CD14-positive monocyte (primary cell): ENCODE measurements around the gene HSPB1. TPM values are rescaled to one million over a fixed set of nuclear protein-coding genes. Genes with fewer than 3 reads are reported as not detected.

Experiments used
- DNase-seq, 3 donors: peaks; one replicate each; pipeline ENCODE4 v3.0.0-alpha.2; 2011 to 2022
- H2AFZ ChIP-seq: 2 replicates; pipeline ENCODE4 v1.6.0; 2012; ENCODE audit warnings: mild to moderate bottlenecking, low read depth, low read length, inconsistent platforms; ENCODE audit not compliant: insufficient read depth, poor library complexity, severe bottlenecking
- H3K27ac ChIP-seq, 2 donors: 1 replicate in 1 of 2; 2 replicates in 1 of 2; pipeline ENCODE4 v1.5.1; 2012 to 2013; ENCODE audit warnings: low read length in 2 of 2, control low read depth in 1 of 2, inconsistent platforms in 1 of 2, low read depth in 1 of 2, mild to moderate bottlenecking in 1 of 2
- H3K27me3 ChIP-seq, 2 donors: one replicate each; pipeline versions ENCODE4 v1.6.0 to v1.6.1; 2011 to 2013; ENCODE audit warnings: low read length in 2 of 2; ENCODE audit not compliant: control insufficient read depth in 2 of 2, insufficient read depth in 2 of 2
- H3K36me3 ChIP-seq, 2 donors: replicated peaks in 1 of 2; 1 replicate in 1 of 2; 2 replicates in 1 of 2; pipeline versions ENCODE4 v1.5.1 to v1.6.1; 2012 to 2013; ENCODE audit warnings: low read length in 2 of 2, control low read depth in 1 of 2, inconsistent platforms in 1 of 2, mild to moderate bottlenecking in 1 of 2; ENCODE audit not compliant: insufficient read depth in 2 of 2, control insufficient read depth in 1 of 2
- H3K4me1 ChIP-seq, 2 donors: 1 replicate in 1 of 2; 2 replicates in 1 of 2; pipeline versions ENCODE4 v1.5.1 to v1.6.1; 2012 to 2013; ENCODE audit warnings: low read length in 2 of 2, control low read depth in 1 of 2, inconsistent platforms in 1 of 2, mild to moderate bottlenecking in 1 of 2, moderate library complexity in 1 of 2; ENCODE audit not compliant: insufficient read depth in 2 of 2, control insufficient read depth in 1 of 2
- H3K4me2 ChIP-seq: replicated peaks from 2 replicates; pipeline ENCODE3; 2012; ENCODE audit warnings: low read length, moderate library complexity, mild to moderate bottlenecking; ENCODE audit not compliant: poor library complexity, severe bottlenecking; ENCODE audit errors: extremely low read depth
- H3K4me3 ChIP-seq, 3 experiments: fragments of 200-600 bp in 1 of 3; sonication (generic) in 1 of 3; replicated peaks in 1 of 3; 1 replicate in 2 of 3; 2 replicates in 1 of 3; pipeline ENCODE4 v1.5.1; 2011 to 2013; ENCODE audit warnings: low read length in 3 of 3, mild to moderate bottlenecking in 3 of 3, control low read depth in 2 of 3, low read depth in 2 of 3, inconsistent platforms in 1 of 3, moderate library complexity in 1 of 3
- H3K79me2 ChIP-seq: 2 replicates; pipeline ENCODE4 v1.6.0; 2012; ENCODE audit warnings: mild to moderate bottlenecking, control low read depth, inconsistent platforms, low read length, moderate library complexity; ENCODE audit not compliant: insufficient read depth
- H3K9ac ChIP-seq: 2 replicates; pipeline ENCODE4 v1.6.0; 2017; ENCODE audit warnings: low read length, mild to moderate bottlenecking; ENCODE audit not compliant: insufficient read depth, poor library complexity, severe bottlenecking
- H3K9me3 ChIP-seq, 2 donors: replicated peaks in 1 of 2; 1 replicate in 1 of 2; 2 replicates in 1 of 2; pipeline versions ENCODE4 v1.5.1 to v1.6.1; 2012 to 2013; ENCODE audit warnings: low read length in 2 of 2, control low read depth in 1 of 2; ENCODE audit not compliant: control insufficient read depth in 1 of 2, insufficient read depth in 1 of 2
- H4K20me1 ChIP-seq: 2 replicates; pipeline ENCODE4 v1.6.0; 2012; ENCODE audit warnings: mild to moderate bottlenecking, low read length, control low read depth, moderate library complexity; ENCODE audit not compliant: insufficient read depth
- H3K27ac Mint-ChIP-seq, 7 donors: one replicate each; pipeline ENCODE4 v1.8.0; 2020; ENCODE audit warnings: mild to moderate bottlenecking in 7 of 7, mixed read lengths in 7 of 7, moderate library complexity in 6 of 7, inconsistent platforms in 2 of 7
- H3K27me3 Mint-ChIP-seq, 3 donors: one replicate each; pipeline ENCODE4 v1.8.0; 2021 to 2022; ENCODE audit warnings: low read depth in 3 of 3, mild to moderate bottlenecking in 3 of 3, mixed read lengths in 3 of 3, moderate library complexity in 3 of 3, inconsistent platforms in 1 of 3
- H3K36me3 Mint-ChIP-seq, 2 donors: one replicate each; pipeline ENCODE4 v1.8.0; 2020; ENCODE audit warnings: mixed read lengths in 2 of 2, inconsistent platforms in 1 of 2, mild to moderate bottlenecking in 1 of 2
- H3K4me1 Mint-ChIP-seq: one replicate; pipeline ENCODE4 v1.8.0; 2020; ENCODE audit warnings: mild to moderate bottlenecking, mixed read lengths
- H3K4me3 Mint-ChIP-seq, 2 donors: one replicate each; pipeline ENCODE4 v1.8.0; 2020; ENCODE audit warnings: mild to moderate bottlenecking in 2 of 2, mixed read lengths in 2 of 2, moderate library complexity in 1 of 2
- H3K9me3 Mint-ChIP-seq, 7 donors: one replicate each; pipeline ENCODE4 v1.8.0; 2020 to 2022; ENCODE audit warnings: mixed read lengths in 7 of 7, mild to moderate bottlenecking in 6 of 7, moderate library complexity in 6 of 7, inconsistent platforms in 2 of 7
- WGBS: methylation state at CpG from one replicate; pipeline ENCODE4 v1.1.5; 2013; ENCODE audit warnings: missing lambda C conversion rate; ENCODE audit not compliant: insufficient coverage; 5-methylcytosine and 5-hydroxymethylcytosine counted together
- intact Hi-C, 2 donors: fragments of 100-400 bp; cut with micrococcal nuclease; formaldehyde crosslinking; loops; one replicate each; pipeline versions ENCODE4 v1.15.0 to v1.15.1; 2023
- polyA plus RNA-seq, 3 donors: library from polyadenylated mRNA; depleted of rRNA in 1 of 3; unstranded in 2 of 3; stranded (reverse) in 1 of 3; fragments of 300-500 nt in 2 of 3; fragments of >200 nt in 1 of 3; fragmentation: Illumina TruSeq in 2 of 3; gene quantifications; 1 replicate in 2 of 3; 2 replicates in 1 of 3; pipeline ENCODE4 v1.2.3, GENCODE V29; 2012 to 2021
- TF ChIP-seq, protein P1 (sequence below): fragments of 200-600 bp; IDR thresholded peaks from one replicate; pipeline ENCODE4 v1.8.0; 2022; ENCODE audit warnings: antibody characterized with exemption, mild to moderate bottlenecking

The HSPB1 gene
- polyA plus RNA-seq, 3 donors = 8.3 to 20.7 (median 8.9) TPM

DNA sequence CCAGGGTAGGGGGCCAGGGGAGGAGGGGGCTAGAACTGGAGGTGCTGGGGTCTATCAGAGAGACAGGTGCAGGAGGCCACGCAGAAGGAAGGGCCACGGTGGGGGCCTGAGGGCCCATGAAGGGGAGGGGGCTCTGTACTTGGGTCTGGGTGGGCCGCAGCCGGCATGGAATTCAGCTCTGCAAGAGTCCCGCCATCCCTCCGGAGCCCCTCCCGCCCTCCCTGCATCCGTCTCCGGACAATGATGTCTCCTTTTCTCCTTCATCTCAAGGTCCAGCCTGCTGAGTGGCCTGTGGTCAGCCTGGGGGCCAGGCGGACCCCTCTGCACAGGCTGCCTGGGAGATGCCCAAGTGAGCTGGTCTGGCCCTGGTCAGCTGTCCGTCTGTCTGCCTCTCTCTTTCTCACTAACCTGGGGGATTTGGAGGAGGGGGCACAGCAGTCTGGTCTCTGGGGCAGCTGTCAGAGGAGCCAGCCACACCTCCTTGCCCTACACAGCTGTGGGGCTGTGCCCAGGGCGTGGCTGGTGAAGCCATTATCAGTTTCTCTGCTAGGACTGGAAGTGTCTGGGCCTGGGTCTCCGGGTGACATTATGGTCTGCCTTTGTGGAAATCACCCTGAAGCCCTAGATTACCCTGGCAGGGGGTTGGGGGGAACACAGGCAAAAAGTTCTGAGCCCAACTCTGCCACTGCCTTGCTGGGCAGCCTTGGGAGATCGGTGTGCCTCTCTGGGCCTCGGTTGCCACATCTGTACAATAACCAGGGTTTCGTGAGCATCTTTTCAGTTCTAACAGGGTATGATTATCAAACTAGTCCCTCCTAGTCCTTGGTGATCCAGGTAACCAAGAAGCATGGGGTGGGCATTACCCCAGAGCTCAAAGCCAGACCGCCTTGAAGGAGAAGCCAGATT, 19.0 kb upstream of the HSPB1 start:
- H3K27me3 ChIP-seq = peaks cover 29 to 51% of the 10 kb centered on the region in 2 donors
- Mint-ChIP-seq H3K27ac (no peak overlapping the region), H3K27me3 (peaks cover 62 to 70% (median 67%) of the 10 kb centered on the region in 3 donors), H3K9me3 (peaks cover 0 to 16% (median 9%) of the 10 kb centered on the region in 7 donors), H3K4me3 (peak overlapping the region; percentile 6 to 85), H3K36me3 (peaks cover 7 to 11% of the 10 kb centered on the region in 2 donors), H3K4me1 (peaks cover 14% of the 10 kb centered on the region)
- H2AFZ ChIP-seq = peak overlapping the region; percentile 50
- no peak for DNase-seq
- TF ChIP-seq, protein P1, sequence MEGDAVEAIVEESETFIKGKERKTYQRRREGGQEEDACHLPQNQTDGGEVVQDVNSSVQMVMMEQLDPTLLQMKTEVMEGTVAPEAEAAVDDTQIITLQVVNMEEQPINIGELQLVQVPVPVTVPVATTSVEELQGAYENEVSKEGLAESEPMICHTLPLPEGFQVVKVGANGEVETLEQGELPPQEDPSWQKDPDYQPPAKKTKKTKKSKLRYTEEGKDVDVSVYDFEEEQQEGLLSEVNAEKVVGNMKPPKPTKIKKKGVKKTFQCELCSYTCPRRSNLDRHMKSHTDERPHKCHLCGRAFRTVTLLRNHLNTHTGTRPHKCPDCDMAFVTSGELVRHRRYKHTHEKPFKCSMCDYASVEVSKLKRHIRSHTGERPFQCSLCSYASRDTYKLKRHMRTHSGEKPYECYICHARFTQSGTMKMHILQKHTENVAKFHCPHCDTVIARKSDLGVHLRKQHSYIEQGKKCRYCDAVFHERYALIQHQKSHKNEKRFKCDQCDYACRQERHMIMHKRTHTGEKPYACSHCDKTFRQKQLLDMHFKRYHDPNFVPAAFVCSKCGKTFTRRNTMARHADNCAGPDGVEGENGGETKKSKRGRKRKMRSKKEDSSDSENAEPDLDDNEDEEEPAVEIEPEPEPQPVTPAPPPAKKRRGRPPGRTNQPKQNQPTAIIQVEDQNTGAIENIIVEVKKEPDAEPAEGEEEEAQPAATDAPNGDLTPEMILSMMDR = no peak
- 80% methylated on average over 7 of the region's 17 CpGs for WGBS
- no peaks in the 10 kb centered on the region for H3K79me2 ChIP-seq
- intact Hi-C loops = no loop called here
- no peaks in the 10 kb centered on the region for H4K20me1 ChIP-seq
- H3K36me3 ChIP-seq = no peaks in the 10 kb centered on the region
- peak overlapping the region; percentile 75 for H3K4me2 ChIP-seq
- no peaks in the 10 kb centered on the region for H3K9me3 ChIP-seq
- no peak overlapping the region for H3K27ac ChIP-seq
- no peak overlapping the region for H3K4me3 ChIP-seq
- no peak overlapping the region for H3K9ac ChIP-seq
- peaks cover 7 to 17% of the 10 kb centered on the region in 2 donors for H3K4me1 ChIP-seq

DNA sequence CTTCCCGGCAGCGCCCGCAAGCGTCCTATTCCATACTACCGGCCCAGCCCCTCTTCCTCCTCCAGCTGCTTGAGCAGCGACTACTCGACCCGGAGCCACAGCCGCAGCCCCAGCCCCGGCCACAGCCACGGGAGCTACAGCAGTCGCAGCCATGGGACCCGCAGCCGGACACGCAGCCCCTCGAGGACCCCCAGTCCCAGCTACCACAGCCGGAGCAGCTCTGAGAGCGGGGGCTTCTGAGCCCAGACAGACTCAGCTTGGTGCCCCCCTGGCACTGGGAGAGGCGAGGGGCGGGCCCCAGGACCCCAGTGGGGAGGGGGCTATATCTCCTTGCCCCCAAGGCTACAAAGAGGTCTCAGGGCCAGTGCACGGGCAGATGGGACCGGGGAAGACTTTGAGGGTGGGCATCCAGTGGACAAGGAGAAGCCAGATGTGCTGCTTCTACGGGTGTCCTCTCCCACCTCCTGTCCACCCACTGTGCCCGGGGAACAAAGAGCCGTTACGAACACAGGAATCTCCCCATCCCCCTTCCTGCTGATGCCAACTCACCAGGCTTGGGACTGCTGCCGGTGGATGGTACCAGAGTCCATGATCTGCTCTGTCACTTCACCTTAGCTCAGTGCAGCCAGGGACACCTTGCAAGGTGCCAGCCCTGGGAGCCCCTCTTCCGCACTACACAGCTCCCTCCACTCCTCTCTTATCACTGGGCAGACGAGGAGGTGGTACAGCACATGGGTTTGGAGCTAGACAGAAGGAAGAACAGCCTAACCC, 16.7 kb upstream of the HSPB1 start:
- 95% methylated on average over 21 of the region's 29 CpGs for WGBS
- Histone ChIP-seq H4K20me1 (no peaks in the 10 kb centered on the region), H3K4me2 (no peak overlapping the region), H3K27me3 (peaks cover 20 to 31% of the 10 kb centered on the region in 2 donors), H3K9me3 (no peaks in the 10 kb centered on the region), H3K79me2 (no peaks in the 10 kb centered on the region), H3K4me3 (no peak overlapping the region), H3K36me3 (no peaks in the 10 kb centered on the region), H3K4me1 (peaks cover 7 to 17% of the 10 kb centered on the region in 2 donors), H2AFZ (no peak overlapping the region), H3K27ac (no peak overlapping the region), H3K9ac (no peak overlapping the region)
- TF ChIP-seq, protein P1 = no peak
- Mint-ChIP-seq H3K27me3 (peaks cover 47 to 54% (median 51%) of the 10 kb centered on the region in 3 donors), H3K4me1 (peaks cover 13% of the 10 kb centered on the region), H3K9me3 (peaks cover 0 to 12% (median 7%) of the 10 kb centered on the region in 7 donors), H3K36me3 (peaks cover 6 to 9% of the 10 kb centered on the region in 2 donors), H3K4me3 (no peak overlapping the region), H3K27ac (no peak overlapping the region)
- intact Hi-C loops = no loop called here
- DNase-seq = no peak
